Kidney (tissue), 14 donors: Measurements from ENCODE around the gene KCNC4. TPM values are rescaled to one million over a fixed set of nuclear protein-coding genes. Genes with fewer than 3 reads are reported as not detected.

Source experiments
- DNase-seq, 5 donors: peaks; one replicate each; pipeline ENCODE4 v3.0.0-alpha.2; 2013 to 2020
- FAIRE-seq: peaks from 2 replicates; lab custom pipeline; 2012; peaks lifted over from hg19 to GRCh38; lab: Jason Lieb, UNC
- H3K27ac ChIP-seq, 2 donors: one replicate each; pipeline ENCODE4 v1.7.0; 2013; ENCODE audit warnings: low read depth in 2 of 2, low read length in 2 of 2, inconsistent platforms in 1 of 2
- H3K27me3 ChIP-seq: one replicate; pipeline ENCODE4 v1.7.1; 2013; ENCODE audit warnings: low read length, inconsistent platforms; ENCODE audit not compliant: control insufficient read depth, insufficient read depth
- H3K36me3 ChIP-seq, 3 donors: one replicate each; pipeline versions ENCODE4 v1.7.0 to v1.7.1; 2013; ENCODE audit warnings: low read length in 3 of 3, control low read depth in 1 of 3, inconsistent platforms in 1 of 3; ENCODE audit not compliant: insufficient read depth in 3 of 3, control insufficient read depth in 2 of 3
- H3K4me1 ChIP-seq, 3 donors: one replicate each; pipeline versions ENCODE4 v1.7.0 to v1.7.1; 2013; ENCODE audit warnings: low read length in 3 of 3, inconsistent platforms in 1 of 3, low read depth in 1 of 3; ENCODE audit not compliant: control insufficient read depth in 2 of 3, insufficient read depth in 2 of 3
- H3K4me3 ChIP-seq, 3 donors: one replicate each; pipeline versions ENCODE4 v1.7.0 to v1.8.1; 2013; ENCODE audit warnings: low read length in 3 of 3, control low read depth in 1 of 3, inconsistent platforms in 1 of 3
- H3K9ac ChIP-seq, 3 donors: one replicate each; pipeline versions ENCODE4 v1.7.0 to v1.7.1; 2013; ENCODE audit warnings: low read length in 3 of 3, control low read depth in 1 of 3, inconsistent platforms in 1 of 3
- H3K9me3 ChIP-seq, 3 donors: one replicate each; pipeline versions ENCODE4 v1.7.0 to v1.7.1; 2013; ENCODE audit warnings: low read length in 3 of 3, control low read depth in 1 of 3, inconsistent platforms in 1 of 3; ENCODE audit not compliant: control insufficient read depth in 2 of 3, insufficient read depth in 1 of 3
- CTCF ChIP-seq: IDR thresholded peaks from 3 replicates; pipeline ENCODE4 v1.5.1; 2012; ENCODE audit warnings: mild to moderate bottlenecking, moderate library complexity, borderline replicate concordance; ENCODE audit not compliant: insufficient read depth; ENCODE audit errors: extremely low read depth
- intact Hi-C: fragments of 100-400 bp; cut with DNase I; formaldehyde crosslinking; loops from one replicate; pipeline ENCODE4 v1.11.1; 2022
- polyA plus RNA-seq: library from polyadenylated mRNA; stranded (reverse); fragments of 350-450 nt; fragmentation: Illumina TruSeq; extraction: RNeasy Lipid Tissue Mini Kit (QIAGEN cat#74804); gene quantifications from one replicate; pipeline ENCODE4 v1.2.3, GENCODE V29; 2014; ENCODE audit warnings: low read depth, low replicate concordance; ENCODE audit not compliant: insufficient read depth
- total RNA-seq: library from RNA; stranded (reverse); fragmentation: NEBNext Ultra II Directional; extraction: Animal tissue kit (Norgen Biotek cat#: 25700); gene quantifications from one replicate; pipeline ENCODE4 v1.2.1, GENCODE V29; 2021
- donor health status: control.
- donor health status: control.
- donor health status: control.
- donor health status: control.
- donor health status: control.
- donor health status: DM: yes; HTN: yes; CAD: no.
- donor health status: Normal renal cell carcinoma (clear cell type).

Gene KCNC4
- total and polyA plus RNA-seq, 2 donors from 2014 or later: 12.9 to 52.9 TPM

- Histone ChIP-seq H3K4me1 (no peaks in the 10 kb centered on the region), H3K9me3 (no peaks in the 10 kb centered on the region), H3K36me3 (no peaks in the 10 kb centered on the region), H3K9ac (no peak overlapping the region), H3K27ac (no peak overlapping the region), H3K4me3 (no peak overlapping the region), H3K27me3 (peaks cover 6% of the 10 kb centered on the region)
- DNase-seq (no peak), FAIRE-seq (no peak)
- intact Hi-C loops: no loop called here
- TF ChIP-seq CTCF: no peak
These were observed 25.7 kb upstream of the KCNC4 start for GRCh38 chr1:110184446-110184845.

- Histone ChIP-seq H3K36me3 (no peaks in the 10 kb centered on the region), H3K9me3 (no peaks in the 10 kb centered on the region), H3K4me3 (no peak overlapping the region), H3K9ac (no peak overlapping the region), H3K27me3 (peaks cover 6% of the 10 kb centered on the region), H3K4me1 (no peaks in the 10 kb centered on the region), H3K27ac (no peak overlapping the region)
- TF ChIP-seq CTCF: no peak
- no peak for DNase-seq
- intact Hi-C loops: no loop called here
- FAIRE-seq: no peak
These were observed 24.9 kb upstream of the KCNC4 start for GRCh38 chr1:110185181-110185580.

GRCh38 chr1:110186558-110186957, 23.6 kb upstream of the KCNC4 start:
- no peak for TF ChIP-seq CTCF
- H3K9ac ChIP-seq: no peak overlapping the region
- no peak overlapping the region for H3K27ac ChIP-seq
- H3K4me1 ChIP-seq: no peaks in the 10 kb centered on the region
- no peaks in the 10 kb centered on the region for H3K9me3 ChIP-seq
- no peaks in the 10 kb centered on the region for H3K36me3 ChIP-seq
- FAIRE-seq (no peak), DNase-seq (no peak)
- intact Hi-C loops: no loop called here
- H3K4me3 ChIP-seq: no peak overlapping the region
- H3K27me3 ChIP-seq: peaks cover 6% of the 10 kb centered on the region
